Endothelial cell of umbilical vein (primary cell): ENCODE data around the gene TCF25.

ENCODE experiments used
- CTCF ChIP-seq, 2 donors: IDR thresholded peaks; 1 replicate in 1 of 2; 2 replicates in 1 of 2; pipeline ENCODE4 v1.5.1; 2011; ENCODE audit warnings: low read length in 2 of 2, mild to moderate bottlenecking in 2 of 2, moderate library complexity in 2 of 2, control low read depth in 1 of 2, inconsistent platforms in 1 of 2, low read depth in 1 of 2; ENCODE audit not compliant: insufficient read depth in 1 of 2; ENCODE audit errors: extremely low read depth in 1 of 2
- EZH2 ChIP-seq: IDR thresholded peaks from 2 replicates; pipeline ENCODE4 v1.6.1; 2012; ENCODE audit warnings: borderline replicate concordance, low read depth, mild to moderate bottlenecking, moderate library complexity, low read length, inconsistent platforms; ENCODE audit not compliant: severe bottlenecking
- MYC ChIP-seq: IDR thresholded peaks from one replicate; pipeline ENCODE4 v1.6.1; 2011; ENCODE audit warnings: mild to moderate bottlenecking, low read depth, low read length
- POLR2A ChIP-seq: IDR thresholded peaks from 2 replicates; pipeline ENCODE4 v1.6.1; 2012; ENCODE audit warnings: low read depth, mild to moderate bottlenecking, control low read depth, low read length
- POLR2AphosphoS5 ChIP-seq: IDR thresholded peaks from 2 replicates; pipeline ENCODE4 v1.6.1; 2012; ENCODE audit warnings: low read depth, mild to moderate bottlenecking, control low read depth, low read length, moderate library complexity; ENCODE audit not compliant: insufficient read depth

GRCh38 chr16:89921702-89922476, 48.5 kb downstream of the TCF25 start:
- TF ChIP-seq CTCF (IDR thresholded peaks at IDR 0.05; ENCODE audit: extremely low read depth in 1 of 2, insufficient read depth in 1 of 2, low read depth in 1 of 2, low read length in 2 of 2) (no peak), POLR2AphosphoS5 (peak; percentile 91), POLR2A (peak; percentile 92), MYC (no peak), EZH2 (no peak)
